HepG2 (cell line): Measurements from ENCODE around the gene RNF183. TPM values are rescaled to one million over a fixed set of nuclear protein-coding genes. Genes with fewer than 3 reads are reported as not detected.

Source experiments
- ATF1 ChIP-seq: IDR thresholded peaks from 2 replicates; pipeline ENCODE4 v1.6.1; 2016; ENCODE audit warnings: mild to moderate bottlenecking, control low read depth
- CBX5 ChIP-seq: sonication (generic); formaldehyde crosslinking; IDR thresholded peaks from 2 replicates; pipeline ENCODE4 v1.4.0; 2020; ENCODE audit warnings: missing genetic modification reagents, borderline replicate concordance
- E2F1 ChIP-seq: sonication (generic); formaldehyde crosslinking; IDR thresholded peaks from 2 replicates; pipeline ENCODE4 v1.5.0; 2020; ENCODE audit warnings: missing genetic modification reagents
- GATA4 ChIP-seq: sonication (generic); IDR thresholded peaks from 2 replicates; pipeline ENCODE4 v1.6.1; 2016; ENCODE audit warnings: antibody characterized with exemption, low read depth, borderline replicate concordance
- HDAC1 ChIP-seq: sonication (generic); formaldehyde crosslinking; IDR thresholded peaks from 2 replicates; pipeline ENCODE4 v1.5.1; 2020; ENCODE audit warnings: mild to moderate bottlenecking, missing genetic modification reagents
- MIER3 ChIP-seq: IDR thresholded peaks from 2 replicates; pipeline ENCODE4 v1.6.1; 2016; ENCODE audit warnings: missing compliant biosample characterization, borderline replicate concordance
- PRMT3 ChIP-seq: sonication (generic); formaldehyde crosslinking; IDR thresholded peaks from 2 replicates; pipeline ENCODE4 v1.8.1; 2022; ENCODE audit warnings: low read depth, mild to moderate bottlenecking, moderate library complexity, missing genetic modification reagents, borderline replicate concordance
- RNF2 ChIP-seq: fragments of 450-650 bp; conservative IDR thresholded peaks from 2 replicates; pipeline ENCODE4 v1.6.1; 2016; ENCODE audit warnings: low read depth
- SP5 ChIP-seq: IDR thresholded peaks from 2 replicates; pipeline ENCODE4 v1.6.1; 2016; ENCODE audit warnings: low read depth, borderline replicate concordance
- SRSF4 ChIP-seq: fragments of 200-400 bp; formaldehyde crosslinking; IDR thresholded peaks from one replicate; pipeline ENCODE4 v1.6.1; 2018; ENCODE audit warnings: mild to moderate bottlenecking, low read depth, low read length, moderate library complexity; ENCODE audit not compliant: poor library complexity, severe bottlenecking
- WIZ ChIP-seq: sonication (generic); formaldehyde crosslinking; IDR thresholded peaks from 2 replicates; pipeline ENCODE4 v1.5.1; 2020; ENCODE audit warnings: mild to moderate bottlenecking, missing genetic modification reagents
- YEATS2 ChIP-seq: sonication (generic); formaldehyde crosslinking; IDR thresholded peaks from 2 replicates; pipeline ENCODE4 v1.4.0; 2020; ENCODE audit warnings: missing genetic modification reagents, borderline replicate concordance
- ZBTB1 ChIP-seq: sonication (generic); formaldehyde crosslinking; IDR thresholded peaks from 2 replicates; pipeline ENCODE4 v1.4.0; 2020; ENCODE audit warnings: missing genetic modification reagents, borderline replicate concordance
- ZNF572 ChIP-seq: sonication (generic); formaldehyde crosslinking; IDR thresholded peaks from 2 replicates; pipeline ENCODE4 v1.5.1; 2020; ENCODE audit warnings: mild to moderate bottlenecking, missing genetic modification reagents
- ZNF720 ChIP-seq: sonication (generic); formaldehyde crosslinking; IDR thresholded peaks from 2 replicates; pipeline ENCODE4 v1.4.0; 2020; ENCODE audit warnings: missing genetic modification reagents
- ZNF766 ChIP-seq: sonication (generic); formaldehyde crosslinking; IDR thresholded peaks from 2 replicates; pipeline ENCODE4 v1.5.0; 2020; ENCODE audit warnings: missing genetic modification reagents, borderline replicate concordance
- polyA plus RNA-seq, 8 experiments: library from polyadenylated mRNA; depleted of rRNA in 3 of 8; stranded (reverse) in 7 of 8; unstranded in 1 of 8; fragments of >200 nt; fragmentation: Illumina TruSeq in 4 of 8; extraction: Trizol in 4 of 8; gene quantifications; 2 replicates each; pipeline versions ENCODE4 v1.2.1 to v1.2.3, GENCODE V29; 2011 to 2016; ENCODE audit warnings: low read depth in 4 of 8, missing spikeins in 1 of 8, mixed read lengths in 1 of 8; ENCODE audit not compliant: insufficient read depth in 1 of 8
- total RNA-seq, 5 experiments: library from RNA; depleted of rRNA; stranded (reverse); fragments of >200 nt; fragmentation: Illumina TruSeq; extraction: Trizol; gene quantifications; 2 replicates each; pipeline ENCODE4 v1.2.3, GENCODE V29; 2016; ENCODE audit warnings: low read depth in 1 of 5
- TF ChIP-seq, protein P1 (sequence below): fragments of 450-650 bp; IDR thresholded peaks from 2 replicates; pipeline ENCODE4 v1.6.1; 2017; ENCODE audit warnings: mild to moderate bottlenecking

RNF183 gene
- total and polyA plus RNA-seq, 2 of the 13 experiments (the other 11 are each of a cell fraction or from before 2014, with no cell fraction given), result 0.13 to 6.5 TPM

DNA sequence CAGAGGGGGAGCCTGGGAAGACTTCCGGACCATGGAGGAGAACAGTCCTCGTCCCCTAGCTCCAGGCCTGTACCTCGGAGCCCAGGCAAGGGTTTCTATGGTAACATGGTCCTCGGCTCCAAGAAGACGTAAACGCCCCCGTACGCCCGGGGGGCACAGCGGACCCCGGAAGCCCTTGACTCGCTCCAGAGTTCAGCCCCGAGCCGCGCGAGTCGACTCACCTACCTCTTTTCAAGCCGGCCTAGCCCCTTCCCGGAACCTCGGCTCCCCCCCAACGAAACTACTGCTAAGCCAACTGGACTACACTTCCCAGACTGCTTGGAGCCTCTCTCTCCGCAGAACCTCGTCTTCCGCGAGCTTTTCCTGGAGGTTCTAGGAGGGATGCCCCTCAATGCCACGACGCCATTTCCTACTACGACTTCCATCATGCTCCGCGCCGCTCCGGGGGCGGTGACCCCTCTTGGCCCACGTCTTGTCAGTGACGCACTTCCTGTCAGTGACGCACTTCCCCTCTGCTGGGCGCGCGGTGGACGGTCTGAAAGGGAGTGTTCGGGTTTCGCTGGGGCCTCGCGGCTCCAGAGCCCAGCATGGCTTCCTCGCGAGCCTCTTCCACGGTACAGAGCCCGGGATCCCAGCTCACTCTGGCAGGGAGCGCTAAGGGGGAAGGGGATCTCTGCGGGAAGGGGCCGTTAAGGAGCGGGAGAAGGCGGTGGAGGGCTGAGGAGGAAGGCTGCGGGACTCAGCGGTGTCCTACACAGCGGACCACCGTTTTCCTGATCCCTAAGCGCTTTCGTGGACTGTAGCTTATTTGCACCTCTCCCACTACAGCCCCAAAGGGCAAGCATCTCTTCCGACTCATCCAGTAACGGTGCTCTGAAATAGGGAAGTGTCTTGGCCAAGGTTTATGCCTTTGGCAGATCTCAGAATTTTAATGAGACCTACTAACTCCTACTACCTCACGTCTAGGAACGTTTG is 27.7 kb downstream of the RNF183 start, which contains the start of the genes CDC26 and PRPF4 (continued):
- TF ChIP-seq, protein P1, sequence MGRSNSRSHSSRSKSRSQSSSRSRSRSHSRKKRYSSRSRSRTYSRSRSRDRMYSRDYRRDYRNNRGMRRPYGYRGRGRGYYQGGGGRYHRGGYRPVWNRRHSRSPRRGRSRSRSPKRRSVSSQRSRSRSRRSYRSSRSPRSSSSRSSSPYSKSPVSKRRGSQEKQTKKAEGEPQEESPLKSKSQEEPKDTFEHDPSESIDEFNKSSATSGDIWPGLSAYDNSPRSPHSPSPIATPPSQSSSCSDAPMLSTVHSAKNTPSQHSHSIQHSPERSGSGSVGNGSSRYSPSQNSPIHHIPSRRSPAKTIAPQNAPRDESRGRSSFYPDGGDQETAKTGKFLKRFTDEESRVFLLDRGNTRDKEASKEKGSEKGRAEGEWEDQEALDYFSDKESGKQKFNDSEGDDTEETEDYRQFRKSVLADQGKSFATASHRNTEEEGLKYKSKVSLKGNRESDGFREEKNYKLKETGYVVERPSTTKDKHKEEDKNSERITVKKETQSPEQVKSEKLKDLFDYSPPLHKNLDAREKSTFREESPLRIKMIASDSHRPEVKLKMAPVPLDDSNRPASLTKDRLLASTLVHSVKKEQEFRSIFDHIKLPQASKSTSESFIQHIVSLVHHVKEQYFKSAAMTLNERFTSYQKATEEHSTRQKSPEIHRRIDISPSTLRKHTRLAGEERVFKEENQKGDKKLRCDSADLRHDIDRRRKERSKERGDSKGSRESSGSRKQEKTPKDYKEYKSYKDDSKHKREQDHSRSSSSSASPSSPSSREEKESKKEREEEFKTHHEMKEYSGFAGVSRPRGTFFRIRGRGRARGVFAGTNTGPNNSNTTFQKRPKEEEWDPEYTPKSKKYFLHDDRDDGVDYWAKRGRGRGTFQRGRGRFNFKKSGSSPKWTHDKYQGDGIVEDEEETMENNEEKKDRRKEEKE, result no peak
- TF ChIP-seq CBX5 (no peak), GATA4 (peak; percentile 61; the same call in 1 of the 2 replicates), HDAC1 (CRISPR knock-in tag) (peak; percentile 94), E2F1 (CRISPR knock-in tag) (peak; percentile 81), ATF1 (CRISPR knock-in tag) (peak; percentile 98), WIZ (CRISPR knock-in tag) (0 out of 2 replicates have a peak, but pooled peaks have one; percentile 71), PRMT3 (CRISPR knock-in tag) (no peak), MIER3 (CRISPR knock-in tag) (peak; percentile 78; the same call in 1 of the 2 replicates), ZBTB1 (CRISPR knock-in tag) (no peak), ZNF766 (CRISPR knock-in tag) (0 out of 2 replicates have a peak, but pooled peaks have one; percentile 28), SRSF4 (no peak), ZNF720 (CRISPR knock-in tag) (no peak), ZNF572 (CRISPR knock-in tag) (peak; percentile 24; the same call in 1 of the 2 replicates), SP5 (peak; percentile 61; the same call in 1 of the 2 replicates), YEATS2 (CRISPR knock-in tag) (peak; percentile 96), RNF2 (0 out of 2 replicates have a peak, but pooled peaks have one; percentile 34)
